ENCODE data around the gene YBX2.
A peak's percentile ranks its signal among the peaks of the same experiment; 100 is the strongest.

DNA sequence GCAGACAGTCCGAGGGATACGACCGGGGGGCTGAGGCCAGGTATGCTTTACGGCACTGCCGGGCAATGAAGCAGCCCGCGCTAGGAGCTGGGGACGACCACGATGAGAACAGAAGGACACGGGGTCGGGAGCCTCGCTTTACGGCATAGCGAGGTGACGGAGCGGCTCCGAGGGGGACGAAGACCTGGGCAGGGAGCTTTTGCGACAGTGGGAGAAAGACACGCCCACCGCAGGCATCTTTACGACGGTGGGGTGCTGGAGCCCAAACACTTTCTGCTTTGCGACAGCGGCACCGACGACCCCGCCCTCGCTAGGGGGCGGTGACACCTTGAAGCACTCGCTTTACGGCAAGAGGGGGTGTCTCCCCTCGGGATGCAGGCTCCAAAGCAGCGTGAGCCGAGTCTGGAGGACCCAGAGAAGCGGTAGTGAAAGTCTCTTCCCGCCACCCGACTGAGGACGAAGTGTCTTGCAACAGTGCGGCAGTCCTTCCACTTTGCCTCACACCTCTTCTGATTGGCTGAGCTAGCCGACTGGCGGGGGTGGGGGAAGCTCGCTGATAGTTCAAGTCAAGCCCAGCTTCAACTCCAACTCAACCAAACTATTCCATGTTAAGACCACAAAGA, 35.0 kb upstream of the YBX2 start:
- TF ChIP-seq, protein P1, sequence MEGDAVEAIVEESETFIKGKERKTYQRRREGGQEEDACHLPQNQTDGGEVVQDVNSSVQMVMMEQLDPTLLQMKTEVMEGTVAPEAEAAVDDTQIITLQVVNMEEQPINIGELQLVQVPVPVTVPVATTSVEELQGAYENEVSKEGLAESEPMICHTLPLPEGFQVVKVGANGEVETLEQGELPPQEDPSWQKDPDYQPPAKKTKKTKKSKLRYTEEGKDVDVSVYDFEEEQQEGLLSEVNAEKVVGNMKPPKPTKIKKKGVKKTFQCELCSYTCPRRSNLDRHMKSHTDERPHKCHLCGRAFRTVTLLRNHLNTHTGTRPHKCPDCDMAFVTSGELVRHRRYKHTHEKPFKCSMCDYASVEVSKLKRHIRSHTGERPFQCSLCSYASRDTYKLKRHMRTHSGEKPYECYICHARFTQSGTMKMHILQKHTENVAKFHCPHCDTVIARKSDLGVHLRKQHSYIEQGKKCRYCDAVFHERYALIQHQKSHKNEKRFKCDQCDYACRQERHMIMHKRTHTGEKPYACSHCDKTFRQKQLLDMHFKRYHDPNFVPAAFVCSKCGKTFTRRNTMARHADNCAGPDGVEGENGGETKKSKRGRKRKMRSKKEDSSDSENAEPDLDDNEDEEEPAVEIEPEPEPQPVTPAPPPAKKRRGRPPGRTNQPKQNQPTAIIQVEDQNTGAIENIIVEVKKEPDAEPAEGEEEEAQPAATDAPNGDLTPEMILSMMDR (IDR thresholded peaks at IDR 0.05), result no peak
- peak; percentile 61 to 80 for TF ChIP-seq POLR2A (IDR thresholded peaks at IDR 0.05)

Measured in adrenal gland (tissue), 5 donors.